H1 (cell line): ENCODE data around the gene LCA5L. TPM values are rescaled to one million over a fixed set of nuclear protein-coding genes. Genes with fewer than 3 reads are reported as not detected.
A peak's percentile ranks its signal among the peaks of the same experiment; 100 is the strongest.

Source experiments
- CTCF ChIA-PET: fragments of 300-600 bp; sonication (Branson Sonifier 250); formaldehyde crosslinking; loops from one replicate; lab custom pipeline; 2021; ENCODE audit not compliant: partially characterized antibody; lab: Charles Lee
- POLR2A ChIA-PET: fragments of 300-600 bp; sonication (Branson Sonifier 250); formaldehyde crosslinking; loops from one replicate; lab custom pipeline; 2021; ENCODE audit warnings: inconsistent platforms; ENCODE audit not compliant: partially characterized antibody; lab: Charles Lee
- DNase-seq, 2 experiments: peaks; one replicate each; pipeline versions ENCODE4 v3.0.0 to v3.0.0-alpha.2; 2010 to 2022; ENCODE audit warnings: low spot score in 2 of 2, low read depth in 1 of 2, mixed read lengths in 1 of 2
- FAIRE-seq: peaks from 2 replicates; lab custom pipeline; 2011; peaks lifted over from hg19 to GRCh38; lab: Jason Lieb, UNC
- H2AFZ ChIP-seq: 2 replicates; pipeline ENCODE4 v1.8.1; 2012; ENCODE audit warnings: low read length, inconsistent platforms
- H2AK5ac ChIP-seq: 2 replicates; pipeline ENCODE4 v1.6.1; 2013; ENCODE audit warnings: low read depth, low read length
- H2BK120ac ChIP-seq: replicated peaks from 2 replicates; pipeline ENCODE3; 2013; ENCODE audit warnings: low read depth, low read length, inconsistent platforms
- H2BK12ac ChIP-seq: 2 replicates; pipeline ENCODE4 v1.6.1; 2013; ENCODE audit warnings: low read depth, low read length
- H2BK15ac ChIP-seq: 2 replicates; pipeline ENCODE4 v1.6.1; 2013; ENCODE audit warnings: low read length
- H2BK20ac ChIP-seq: 2 replicates; pipeline ENCODE4 v1.6.1; 2013; ENCODE audit warnings: low read length
- H2BK5ac ChIP-seq: 2 replicates; pipeline ENCODE4 v1.6.1; 2013; ENCODE audit warnings: low read depth, low read length
- H3K14ac ChIP-seq: 2 replicates; pipeline ENCODE4 v1.6.1; 2013; ENCODE audit warnings: inconsistent platforms; ENCODE audit not compliant: insufficient read length
- H3K18ac ChIP-seq: 2 replicates; pipeline ENCODE4 v1.6.1; 2013; ENCODE audit warnings: low read length; ENCODE audit errors: extremely low read depth
- H3K23ac ChIP-seq: 2 replicates; pipeline ENCODE4 v1.6.1; 2013; ENCODE audit warnings: inconsistent platforms; ENCODE audit not compliant: insufficient read length
- H3K23me2 ChIP-seq: 2 replicates; pipeline ENCODE4 v1.6.1; 2013; ENCODE audit warnings: low read depth, low read length
- H3K27ac ChIP-seq: 2 replicates; pipeline ENCODE4 v1.6.1; 2011; ENCODE audit warnings: low read depth, low read length, inconsistent platforms
- H3K27me3 ChIP-seq, 4 experiments: replicated peaks in 1 of 4; 1 replicate in 1 of 4; 2 replicates in 3 of 4; pipeline versions ENCODE4 v1.6.1 to v1.8.1; 2011 to 2013; ENCODE audit warnings: low read length in 3 of 4, mild to moderate bottlenecking in 3 of 4, inconsistent platforms in 2 of 4, mixed read lengths in 2 of 4, moderate library complexity in 1 of 4; ENCODE audit not compliant: control insufficient read depth in 3 of 4, insufficient read depth in 3 of 4; ENCODE audit errors: extremely low read depth in 1 of 4
- H3K36me3 ChIP-seq, 4 experiments: 2 replicates each; pipeline versions ENCODE4 v1.6.1 to v1.8.1; 2011 to 2013; ENCODE audit warnings: mild to moderate bottlenecking in 4 of 4, low read length in 3 of 4, moderate library complexity in 2 of 4, control low read depth in 1 of 4, inconsistent platforms in 1 of 4; ENCODE audit not compliant: insufficient read depth in 4 of 4, control insufficient read depth in 2 of 4
- H3K4ac ChIP-seq: replicated peaks from 2 replicates; pipeline ENCODE3; 2013; ENCODE audit warnings: low read length, low read depth, mixed read lengths, inconsistent platforms; ENCODE audit not compliant: insufficient read length
- H3K4me1 ChIP-seq, 4 experiments: replicated peaks in 1 of 4; 1 replicate in 1 of 4; 2 replicates in 3 of 4; pipeline versions ENCODE4 v1.6.1 to v1.8.1; 2011 to 2013; ENCODE audit warnings: low read length in 3 of 4, inconsistent platforms in 2 of 4, mixed read lengths in 1 of 4; ENCODE audit not compliant: insufficient read depth in 4 of 4, control insufficient read depth in 3 of 4
- H3K4me2 ChIP-seq, 2 experiments: 2 replicates each; pipeline versions ENCODE4 v1.6.1 to v1.8.1; 2011 to 2013; ENCODE audit warnings: low read depth in 2 of 2, low read length in 2 of 2, control low read depth in 1 of 2, inconsistent platforms in 1 of 2, mild to moderate bottlenecking in 1 of 2; ENCODE audit not compliant: insufficient read depth in 1 of 2
- H3K4me3 ChIP-seq, 4 experiments: fragments of 200-600, 300-600 bp in 1 of 4; sonication (generic), shearing (Covaris generic), sonication (Bioruptor Twin) in 1 of 4; 2 replicates each; pipeline versions ENCODE4 v1.5.1 to v1.8.1; 2011 to 2016; ENCODE audit warnings: low read length in 4 of 4, low read depth in 3 of 4, control low read depth in 2 of 4, inconsistent platforms in 2 of 4, mild to moderate bottlenecking in 2 of 4, mixed read lengths in 1 of 4, moderate library complexity in 1 of 4; ENCODE audit not compliant: insufficient read depth in 2 of 4; ENCODE audit errors: extremely low read depth in 1 of 4
- H3K56ac ChIP-seq: replicated peaks from 2 replicates; pipeline ENCODE3; 2013; ENCODE audit warnings: low read depth, mild to moderate bottlenecking, mixed read lengths, low read length, inconsistent platforms; ENCODE audit not compliant: insufficient read length
- H3K79me1 ChIP-seq: 2 replicates; pipeline ENCODE4 v1.6.1; 2013; ENCODE audit warnings: low read depth, low read length, control low read depth
- H3K79me2 ChIP-seq, 2 experiments: 2 replicates each; pipeline versions ENCODE4 v1.6.1 to v1.8.1; 2012 to 2013; ENCODE audit warnings: low read length in 2 of 2, mild to moderate bottlenecking in 2 of 2, inconsistent platforms in 1 of 2; ENCODE audit not compliant: insufficient read depth in 2 of 2, control insufficient read depth in 1 of 2
- H3K9ac ChIP-seq, 4 experiments: replicated peaks in 1 of 4; 1 replicate in 1 of 4; 2 replicates in 3 of 4; pipeline versions ENCODE4 v1.6.1 to v1.8.1; 2011 to 2013; ENCODE audit warnings: low read depth in 3 of 4, low read length in 3 of 4, control low read depth in 2 of 4, mild to moderate bottlenecking in 2 of 4, moderate library complexity in 2 of 4, inconsistent platforms in 1 of 4; ENCODE audit errors: extremely low read depth in 1 of 4
- H3K9me3 ChIP-seq, 2 experiments: 2 replicates each; pipeline versions ENCODE4 v1.6.1 to v1.8.1; 2012 to 2013; ENCODE audit warnings: mild to moderate bottlenecking in 2 of 2, moderate library complexity in 2 of 2, control low read depth in 1 of 2, inconsistent platforms in 1 of 2, low read depth in 1 of 2, low read length in 1 of 2, mixed read lengths in 1 of 2; ENCODE audit not compliant: insufficient read depth in 2 of 2
- H4K20me1 ChIP-seq, 2 experiments: replicated peaks in 1 of 2; 2 replicates each; pipeline versions ENCODE3 to v1.8.1; 2011 to 2013; ENCODE audit warnings: inconsistent platforms in 2 of 2, low read length in 2 of 2, mild to moderate bottlenecking in 1 of 2; ENCODE audit not compliant: insufficient read depth in 2 of 2, control insufficient read depth in 1 of 2
- H4K5ac ChIP-seq: 2 replicates; pipeline ENCODE4 v1.6.1; 2013; ENCODE audit warnings: low read length, low read depth, mixed read lengths, inconsistent platforms; ENCODE audit not compliant: insufficient read length
- H4K8ac ChIP-seq: 2 replicates; pipeline ENCODE4 v1.8.0; 2013; ENCODE audit warnings: mild to moderate bottlenecking, moderate library complexity, low read length, inconsistent platforms; ENCODE audit not compliant: insufficient read depth; ENCODE audit errors: extremely low read depth
- H4K91ac ChIP-seq: replicated peaks from 2 replicates; pipeline ENCODE3; 2013; ENCODE audit warnings: low read length, mixed read lengths, inconsistent platforms; ENCODE audit not compliant: insufficient read length
- BACH1 ChIP-seq: IDR thresholded peaks from 2 replicates; pipeline ENCODE4 v1.6.1; 2012; ENCODE audit warnings: low read length, improper control_type of control experiment
- BRCA1 ChIP-seq: IDR thresholded peaks from 2 replicates; pipeline ENCODE4 v1.6.1; 2012; ENCODE audit warnings: low read depth, low read length, improper control_type of control experiment
- EZH2 ChIP-seq: fragments of 200-600 bp; sonication (generic); IDR thresholded peaks from 2 replicates; pipeline ENCODE4 v1.7.1; 2012; ENCODE audit warnings: low read depth, mild to moderate bottlenecking, moderate library complexity, low read length, inconsistent platforms; ENCODE audit not compliant: severe bottlenecking
- JUND ChIP-seq: IDR thresholded peaks from 2 replicates; pipeline ENCODE4 v1.6.1; 2011; ENCODE audit warnings: mild to moderate bottlenecking, improper control_type of control experiment, low read length
- PHF8 ChIP-seq: fragments of 200-600 bp; sonication (generic); conservative IDR thresholded peaks from 2 replicates; pipeline ENCODE4 v1.7.1; 2012; ENCODE audit warnings: low read depth, mild to moderate bottlenecking, inconsistent platforms, low read length, moderate library complexity
- SIX5 ChIP-seq: IDR thresholded peaks from 2 replicates; pipeline ENCODE4 v1.6.1; 2011; ENCODE audit warnings: mild to moderate bottlenecking, low read depth, low read length
- SRF ChIP-seq: IDR thresholded peaks from 2 replicates; pipeline ENCODE4 v1.6.1; 2011; ENCODE audit warnings: mild to moderate bottlenecking, low read depth, low read length, moderate library complexity
- TBP ChIP-seq: IDR thresholded peaks from 2 replicates; pipeline ENCODE4 v1.6.1; 2011; ENCODE audit warnings: low read depth, low read length, improper control_type of control experiment
- TEAD4 ChIP-seq: IDR thresholded peaks from 2 replicates; pipeline ENCODE4 v1.6.1; 2012; ENCODE audit warnings: low read depth, low read length, inconsistent platforms, mixed read lengths
- ZNF274 ChIP-seq: IDR thresholded peaks from 2 replicates; pipeline ENCODE4 v1.7.0; 2012; ENCODE audit warnings: low read length, borderline replicate concordance; ENCODE audit errors: extremely low read depth
- WGBS, 2 experiments: shearing (Covaris generic) in 1 of 2; methylation state at CpG; one replicate each; pipeline versions ENCODE4 v1.1.6 to v1.1.7; 2013 to 2015; ENCODE audit warnings: low lambda C conversion rate in 2 of 2, mixed read lengths in 2 of 2, inconsistent platforms in 1 of 2, low coverage in 1 of 2, missing lambda C conversion rate in 1 of 2; ENCODE audit not compliant: insufficient replicate concordance in 2 of 2, insufficient coverage in 1 of 2, insufficient read length in 1 of 2; ENCODE audit errors: extremely low coverage in 1 of 2, missing lambda C conversion rate in 1 of 2; 5-methylcytosine and 5-hydroxymethylcytosine counted together
- polyA plus RNA-seq, 7 experiments: library from polyadenylated mRNA; depleted of rRNA in 3 of 7; stranded (reverse) in 5 of 7; unstranded in 2 of 7; fragments of >200 nt in 5 of 7; fragments of 200-250 nt in 2 of 7; gene quantifications; 1 replicate in 5 of 7; 2 replicates in 1 of 7; 4 replicates in 1 of 7; pipeline versions ENCODE4 v1.2.1 to v1.2.3, GENCODE V29; 2011 to 2013; ENCODE audit warnings: missing spikeins in 2 of 7, mixed read lengths in 2 of 7
- total RNA-seq: library from RNA; stranded (reverse); fragmentation: NEBNext Ultra II Directional; extraction: Animal tissue kit (Norgen Biotek cat#: 25700); gene quantifications from 2 replicates; pipeline ENCODE4 v1.2.1, GENCODE V29; 2021

The LCA5L gene
- total and polyA plus RNA-seq, 2 of the 8 experiments (the other 6 are each of a cell fraction or from before 2014, with no cell fraction given), result 0.11 to 0.84 TPM

DNA sequence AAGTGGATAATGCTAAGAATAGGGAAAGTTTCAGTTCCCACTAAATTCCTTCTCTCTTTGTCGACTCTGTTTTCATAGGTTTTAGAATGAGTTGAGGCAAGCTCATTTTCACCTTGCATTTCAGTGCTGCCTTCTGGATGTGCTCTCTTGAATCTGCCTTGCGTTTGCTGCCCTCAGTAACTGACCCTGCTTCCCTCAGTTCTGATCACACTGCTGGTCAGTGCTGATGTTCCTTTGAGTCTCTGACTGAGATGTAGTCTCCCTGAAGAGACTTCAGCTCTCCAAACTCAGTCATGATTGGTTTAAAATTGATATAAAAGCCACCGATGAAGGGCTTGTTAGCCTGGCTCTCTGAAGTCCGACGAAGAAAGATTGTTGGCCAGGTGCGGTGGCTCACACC lies 71.5 kb downstream of the LCA5L start:
- H3K56ac ChIP-seq, result no peak overlapping the region
- POLR2A ChIA-PET, result interaction anchor here (0.5 to 1.4 kb wide), 5 partner anchors 14 to 69 kb away, joined by 3 to 4 read pairs (median 3); no protein-coding TSS in a partner anchor
- H3K4me1 ChIP-seq, result peaks cover 0 to 5% (median 3%) of the 10 kb centered on the region in 4 experiments; a peak in 3 of 7 replicates
- no peak overlapping the region for H3K9ac ChIP-seq
- no peaks in the 10 kb centered on the region for H3K9me3 ChIP-seq
- FAIRE-seq, result no peak
- H4K8ac ChIP-seq, result no peak overlapping the region
- H3K18ac ChIP-seq, result no peak overlapping the region
- no peak overlapping the region for H3K23ac ChIP-seq
- no peak overlapping the region for H3K4ac ChIP-seq
- H3K79me1 ChIP-seq, result no peaks in the 10 kb centered on the region
- no peak overlapping the region for H3K14ac ChIP-seq
- no peak overlapping the region for H2BK120ac ChIP-seq
- no peak overlapping the region for H2AK5ac ChIP-seq
- no peak overlapping the region for H4K5ac ChIP-seq
- no peak for DNase-seq
- H3K27me3 ChIP-seq, result no peaks in the 10 kb centered on the region
- H3K23me2 ChIP-seq, result no peaks in the 10 kb centered on the region
- no peak overlapping the region for H2BK12ac ChIP-seq
- no peak overlapping the region for H4K91ac ChIP-seq
- WGBS, 2 experiments, result 91% methylated on average over 6 of the region's 6 CpGs; no CpG with 5 or more reads in 1 of the 2 experiments
- CTCF ChIA-PET, result interaction anchor here (0.5 to 5.4 kb wide), 12 partner anchors 10 to 267 kb away, joined by 3 to 30 read pairs (median 4); no protein-coding TSS in a partner anchor
- no peaks in the 10 kb centered on the region for H3K79me2 ChIP-seq
- H3K27ac ChIP-seq, result no peak overlapping the region
- H2BK15ac ChIP-seq, result no peak overlapping the region
- peak overlapping the region; percentile 91 for H2AFZ ChIP-seq
- no peaks in the 10 kb centered on the region for H3K36me3 ChIP-seq
- no peak overlapping the region for H3K4me3 ChIP-seq
- H4K20me1 ChIP-seq, result no peaks in the 10 kb centered on the region
- H2BK20ac ChIP-seq, result no peak overlapping the region; the same call in 1 of the 2 replicates
- TF ChIP-seq BACH1, result no peak
- no peak for TF ChIP-seq PHF8
- no peak for TF ChIP-seq SIX5
- no peak for TF ChIP-seq JUND
- no peak for TF ChIP-seq ZNF274
- no peak for TF ChIP-seq BRCA1
- no peak for TF ChIP-seq TEAD4
- TF ChIP-seq TBP, result no peak
- TF ChIP-seq EZH2, result no peak
- TF ChIP-seq SRF, result no peak
- no peak overlapping the region for H3K4me2 ChIP-seq
- no peak overlapping the region for H2BK5ac ChIP-seq
